NCI-H1436 (cell line): Measurements from ENCODE around the gene ST6GALNAC4.

ENCODE experiments used
- DNase-seq: peaks from one replicate; lab custom pipeline; 2025; lab: John Stamatoyannopoulos, UW

Gene ST6GALNAC4

GRCh38 chr9:127929625-127929979 is 12.8 kb upstream of the ST6GALNAC4 start:
- no peak for DNase-seq

GRCh38 chr9:127928676-127929624 is 12.1 kb upstream of the ST6GALNAC4 start:
- no peak for DNase-seq

GRCh38 chr9:127927988-127928675 is 11.3 kb upstream of the ST6GALNAC4 start:
- DNase-seq = no peak

- peak; percentile 73 for DNase-seq
Observed at GRCh38 chr9:127927201-127927987, 10.6 kb upstream of the ST6GALNAC4 start.

GRCh38 chr9:127926906-127927200 is 10.0 kb upstream of the ST6GALNAC4 start:
- no peak for DNase-seq

GRCh38 chr9:127925959-127926905 is 9.4 kb upstream of the ST6GALNAC4 start:
- DNase-seq = no peak

- DNase-seq = no peak
Observed at GRCh38 chr9:127924736-127925444, 8.0 kb upstream of the ST6GALNAC4 start.

GRCh38 chr9:127923771-127924170 is 6.9 kb upstream of the ST6GALNAC4 start:
- DNase-seq = no peak

- DNase-seq = no peak
Observed at GRCh38 chr9:127923046-127923445, 6.2 kb upstream of the ST6GALNAC4 start.

- DNase-seq = peak; percentile 31
Observed at GRCh38 chr9:127921557-127922120, 4.8 kb upstream of the ST6GALNAC4 start.

GRCh38 chr9:127920794-127921193 is 4.0 kb upstream of the ST6GALNAC4 start:
- no peak for DNase-seq

- DNase-seq = no peak
Observed at GRCh38 chr9:127919253-127919815, 2.5 kb upstream of the ST6GALNAC4 start.

GRCh38 chr9:127918183-127919107 is 1.6 kb upstream of the ST6GALNAC4 start:
- no peak for DNase-seq

GRCh38 chr9:127917603-127918002 is 762 bp upstream of the ST6GALNAC4 start:
- no peak for DNase-seq

- DNase-seq = no peak
Observed at GRCh38 chr9:127915801-127916719, 781 bp downstream of the ST6GALNAC4 start.

- no peak for DNase-seq
Observed at GRCh38 chr9:127915325-127915752, 1.5 kb downstream of the ST6GALNAC4 start.

GRCh38 chr9:127913682-127914081 is 3.2 kb downstream of the ST6GALNAC4 start:
- DNase-seq = no peak

- DNase-seq = no peak
Observed at GRCh38 chr9:127912882-127913281, 4.0 kb downstream of the ST6GALNAC4 start.
